Smooth muscle cell of the brain vasculature (primary cell): ENCODE data around the gene UPK2.
A peak's percentile ranks its signal among the peaks of the same experiment; 100 is the strongest.
"Not testable (repeated sequence)": the region's sequence is repeated elsewhere in the genome, so short reads cannot be mapped to it uniquely, and the experiment has no call there.

ENCODE experiments used
- DNase-seq: peaks from one replicate; pipeline ENCODE4 v3.0.0-alpha.2; 2012; ENCODE audit warnings: low read depth, low spot score

UPK2 gene

GRCh38 chr11:118984825-118985224 is 28.7 kb downstream of the UPK2 start:
- no peak for DNase-seq

GRCh38 chr11:118988280-118988679 is 32.2 kb downstream of the UPK2 start:
- no peak for DNase-seq

GRCh38 chr11:118991486-118992038 is 35.5 kb downstream of the UPK2 start:
- DNase-seq = not testable (repeated sequence)

- DNase-seq = no peak
Measured at GRCh38 chr11:118996926-118997626, 41.0 kb downstream of the UPK2 start.

- peak; percentile 60 for DNase-seq
Measured at GRCh38 chr11:118997627-118998387, 41.7 kb downstream of the UPK2 start, which contains the start of gene CENATAC. Gene CENATAC, plus strand, starts transcription at chr11:118998138. Its CDS starts 60 bp downstream, at chr11:118998198.

GRCh38 chr11:118998388-118998717 is 42.3 kb downstream of the UPK2 start:
- DNase-seq = no peak

- no peak for DNase-seq
Measured at GRCh38 chr11:118998822-118999221, 42.7 kb downstream of the UPK2 start.

- no peak for DNase-seq
Measured at GRCh38 chr11:119000906-119001305, 44.8 kb downstream of the UPK2 start.

GRCh38 chr11:119006656-119007055 is 50.6 kb downstream of the UPK2 start:
- no peak for DNase-seq
